CD4-positive, alpha-beta T cell treated with Interleukin-10 for 1 hour (primary cell): ENCODE data around the gene TLR1.
A peak's percentile ranks its signal among the peaks of the same experiment; 100 is the strongest.
"Not testable (repeated sequence)": the region's sequence is repeated elsewhere in the genome, so short reads cannot be mapped to it uniquely, and the experiment has no call there.

ENCODE experiments used
- DNase-seq: peaks from one replicate; pipeline ENCODE4 v3.0.0-alpha.2; 2020

Gene TLR1

GRCh38 chr4:38774181-38774955, 30.2 kb downstream of the TLR1 start:
- DNase-seq, result no peak

- not testable (repeated sequence) for DNase-seq
Measured at GRCh38 chr4:38770281-38770680, 34.3 kb downstream of the TLR1 start.

- no peak for DNase-seq
Measured at GRCh38 chr4:38769857-38770256, 34.7 kb downstream of the TLR1 start.

GRCh38 chr4:38769441-38769840, 35.1 kb downstream of the TLR1 start:
- no peak for DNase-seq

- no peak for DNase-seq
Measured at GRCh38 chr4:38768968-38769394, 35.6 kb downstream of the TLR1 start.

- DNase-seq, result not testable (repeated sequence)
Measured at GRCh38 chr4:38766940-38767339, 37.7 kb downstream of the TLR1 start.

- DNase-seq, result no peak
Measured at GRCh38 chr4:38765382-38765781, 39.2 kb downstream of the TLR1 start.

GRCh38 chr4:38764277-38764676, 40.3 kb downstream of the TLR1 start:
- DNase-seq, result no peak

GRCh38 chr4:38762560-38762959, 42.0 kb downstream of the TLR1 start:
- DNase-seq, result no peak

- no peak for DNase-seq
Measured at GRCh38 chr4:38759790-38760122, 44.8 kb downstream of the TLR1 start.

- peak; percentile 73 for DNase-seq
Measured at GRCh38 chr4:38759113-38759789, 45.3 kb downstream of the TLR1 start.

GRCh38 chr4:38757945-38758600, 46.5 kb downstream of the TLR1 start:
- peak; percentile 14 for DNase-seq

- DNase-seq, result no peak
Measured at GRCh38 chr4:38752941-38753806, 51.4 kb downstream of the TLR1 start.

- DNase-seq, result no peak
Measured at GRCh38 chr4:38752372-38752940, 52.1 kb downstream of the TLR1 start.

- no peak for DNase-seq
Measured at GRCh38 chr4:38751341-38752010, 53.1 kb downstream of the TLR1 start.

GRCh38 chr4:38749336-38749735, 55.3 kb downstream of the TLR1 start:
- no peak for DNase-seq

GRCh38 chr4:38747629-38748028, 57.0 kb downstream of the TLR1 start:
- no peak for DNase-seq
